Fibroblast of skin of left quadriceps (primary cell): Measurements from ENCODE around the gene KLK2.

Experiments used
- DNase-seq, 2 experiments: peaks; one replicate each; pipeline ENCODE4 v3.0.0-alpha.2; 2013; ENCODE audit warnings: low read depth in 2 of 2

The KLK2 gene

GRCh38 chr19:50873056-50873455 lies at the start of gene KLK2:
Gene KLK2 (plus strand): TSS chr19:50873439. CDS start chr19:50873474, 35 bp downstream.
- no peak for DNase-seq

- DNase-seq: no peak
These were observed 46.6 kb upstream of the KLK2 start for GRCh38 chr19:50826492-50827240.

DNA sequence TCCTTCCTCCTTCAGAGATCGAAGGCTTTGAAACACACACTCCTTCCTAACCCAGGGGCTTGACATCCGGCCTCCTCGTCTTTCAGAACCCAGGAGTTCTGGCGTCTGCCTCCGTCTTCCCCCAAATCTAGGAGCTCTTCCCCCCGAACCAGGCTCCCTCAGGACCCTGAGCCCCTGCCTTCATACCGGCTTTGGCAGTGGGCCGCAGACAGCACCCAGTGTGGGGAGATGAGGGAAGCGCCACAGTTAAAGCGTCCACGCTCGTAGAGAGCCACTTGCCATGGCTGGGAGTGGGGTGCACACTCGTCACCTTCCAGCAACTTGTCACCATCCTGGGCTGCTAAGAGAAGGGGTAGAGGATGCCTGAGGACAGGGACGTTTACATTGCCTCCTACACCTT lies 45.8 kb upstream of the KLK2 start:
- no peak for DNase-seq

DNA sequence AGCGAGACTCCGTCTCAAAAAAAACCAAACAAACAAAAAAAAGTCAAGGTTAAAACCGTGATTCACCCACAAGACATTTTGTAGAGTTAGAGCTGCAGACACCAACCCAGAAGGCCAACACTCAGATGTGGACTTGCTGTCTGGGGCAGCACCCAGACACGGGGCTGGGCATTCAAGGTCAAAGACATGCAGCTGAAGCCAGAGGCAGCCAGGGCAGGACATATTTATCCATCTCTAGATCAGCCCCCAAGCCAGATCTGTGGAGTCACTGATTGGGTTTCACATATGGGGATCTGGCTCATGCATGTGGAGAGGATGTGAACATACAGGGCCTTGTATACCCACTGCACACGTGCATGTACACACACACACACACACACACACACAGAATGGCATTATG lies 43.4 kb upstream of the KLK2 start:
- DNase-seq: no peak

DNA sequence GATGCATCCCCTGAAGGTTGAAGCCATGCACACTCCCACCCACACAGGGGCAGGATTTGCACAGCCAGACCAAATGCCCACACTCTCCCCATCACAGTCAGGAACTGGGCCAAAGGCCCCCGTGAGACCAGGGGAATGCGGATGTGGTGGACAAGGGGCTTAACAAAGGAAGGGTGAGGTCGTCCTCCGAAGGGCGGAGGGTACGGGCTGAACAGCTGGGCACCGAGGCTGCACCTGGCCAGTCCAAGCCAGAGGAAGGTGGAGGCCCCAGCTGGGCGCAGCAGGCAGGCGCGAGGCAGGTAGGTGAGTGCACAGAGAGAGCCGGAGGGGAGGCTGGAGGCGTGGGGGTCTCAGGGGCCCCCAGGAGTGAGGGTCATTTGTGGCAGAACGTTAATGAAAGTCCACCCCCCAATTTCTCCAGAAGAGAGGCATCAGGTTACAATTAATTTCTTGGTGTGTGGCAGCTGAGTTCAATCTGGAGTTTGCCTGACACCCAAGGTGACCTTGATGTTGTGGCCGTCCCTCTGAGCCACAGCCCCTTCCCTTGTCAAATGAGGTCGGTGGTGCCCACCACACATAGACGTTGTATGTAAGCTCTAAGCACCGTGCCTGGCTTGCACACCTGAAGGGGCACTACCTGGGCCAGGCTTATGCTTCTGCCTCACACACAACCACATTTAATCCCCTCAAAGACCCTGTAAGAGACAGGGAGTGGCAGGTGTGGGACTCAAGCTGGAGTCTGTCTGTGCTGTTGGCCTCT lies 42.8 kb upstream of the KLK2 start:
- DNase-seq: no peak

DNA sequence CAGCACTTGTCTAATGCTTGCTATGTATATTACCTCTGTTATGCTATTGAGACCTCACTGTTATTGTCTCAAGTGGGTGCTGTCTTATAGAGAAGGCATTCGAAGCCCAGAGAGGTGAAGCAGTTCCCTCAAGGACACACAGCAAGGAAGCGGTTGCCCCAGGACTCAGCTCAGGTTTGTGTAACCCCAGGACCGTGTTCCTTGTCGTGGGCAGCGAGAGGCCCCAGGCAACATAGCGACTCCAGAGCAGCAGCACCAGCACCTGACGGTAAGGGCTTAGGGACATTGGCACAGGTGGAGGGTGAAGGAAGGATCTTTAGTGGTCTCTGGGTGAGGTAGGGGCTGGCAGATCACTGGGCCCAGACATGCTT lies 42.2 kb upstream of the KLK2 start:
- no peak for DNase-seq

GRCh38 chr19:50832666-50833065 lies 40.6 kb upstream of the KLK2 start:
- DNase-seq: no peak

DNA sequence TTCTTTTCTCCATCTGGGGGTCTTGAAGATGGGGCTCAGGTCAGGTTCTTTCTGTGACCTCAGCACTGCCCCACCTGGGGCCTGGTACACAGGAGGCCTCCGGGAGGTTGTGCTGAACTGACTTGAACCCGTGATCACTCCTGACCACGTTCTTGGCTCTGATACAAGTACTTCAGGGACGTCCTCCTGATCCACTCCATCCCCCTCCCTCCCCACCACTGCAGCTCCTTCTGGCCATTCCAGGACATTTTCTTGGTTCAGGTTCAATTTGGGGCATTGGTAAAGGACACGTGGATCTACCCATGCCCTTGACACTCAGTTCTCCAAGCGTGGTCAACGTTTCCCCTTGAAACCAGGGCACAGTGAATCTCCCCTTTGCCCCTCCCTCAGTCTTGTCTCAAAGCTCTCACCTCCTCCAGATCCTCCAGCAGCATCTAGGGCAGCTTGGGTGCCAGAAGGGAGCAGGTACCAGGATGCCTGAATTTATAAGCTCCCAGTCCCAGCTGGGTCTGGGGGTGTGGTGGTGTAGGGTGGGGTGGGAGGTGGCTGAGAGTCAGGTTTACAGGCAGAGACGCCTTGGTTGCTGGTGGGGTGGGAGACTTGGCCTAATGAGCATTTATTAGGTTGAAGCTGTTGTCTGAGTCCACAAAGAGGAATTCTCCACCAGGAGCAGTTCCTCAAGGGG lies 40.0 kb upstream of the KLK2 start, which contains the start of gene KLK15:
KLK15 (minus strand) TSS at position 458 of the 685 bp plus-strand sequence. CDS start 2,082 bp downstream, outside the sequence.
- DNase-seq: no peak

DNA sequence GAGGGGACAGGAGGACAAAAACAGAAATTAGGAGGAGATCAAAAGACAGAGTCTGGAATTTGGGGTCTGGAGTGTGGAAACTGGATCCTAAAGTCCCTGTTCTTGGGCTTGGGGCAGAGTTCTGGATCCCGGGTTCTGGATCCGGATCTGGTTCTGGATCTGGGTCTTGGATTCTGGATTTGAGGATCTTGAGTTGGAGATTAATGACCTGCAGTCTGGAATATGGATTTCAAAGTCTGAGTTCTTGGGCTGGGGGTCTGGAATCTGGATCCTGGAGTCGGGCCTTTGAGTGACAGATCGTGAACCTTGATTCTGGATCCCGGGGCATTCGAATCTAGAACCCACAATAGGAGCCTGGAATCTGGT lies 39.5 kb upstream of the KLK2 start:
- no peak for DNase-seq

DNA sequence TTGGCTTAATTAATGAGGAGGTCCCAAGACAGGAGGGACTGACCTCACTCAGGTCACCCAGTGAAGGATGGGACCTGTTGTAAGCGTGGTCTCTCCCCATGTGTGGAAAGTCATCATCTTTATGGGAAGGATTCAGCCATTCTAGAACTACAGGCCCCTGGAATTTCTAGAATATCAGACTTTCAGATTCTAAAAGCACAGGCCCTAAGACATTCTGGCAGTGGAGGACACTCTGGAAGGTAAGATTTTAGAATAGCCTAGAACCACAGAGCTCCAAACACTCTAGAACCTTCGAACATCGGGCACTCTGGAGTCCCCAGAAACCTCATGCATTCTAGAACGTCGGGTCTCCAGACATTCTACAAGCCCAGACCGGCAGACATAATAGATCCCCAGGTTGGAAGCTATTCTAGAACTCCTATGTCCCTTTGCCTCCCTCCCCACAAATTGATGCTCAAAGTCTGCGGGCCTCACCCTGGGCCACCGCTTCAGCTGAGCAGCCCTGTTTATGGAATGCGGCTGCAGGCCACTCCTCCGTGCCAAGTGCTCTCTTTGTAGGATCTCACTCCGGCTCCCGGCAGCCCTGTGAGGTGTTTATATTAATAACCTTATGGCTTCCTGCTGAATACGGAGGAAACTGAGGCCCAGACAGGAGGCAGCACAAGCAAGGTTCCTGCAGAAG lies 38.0 kb upstream of the KLK2 start:
- DNase-seq: no peak

- peak; percentile 9 for DNase-seq
These were observed 37.3 kb upstream of the KLK2 start for GRCh38 chr19:50835785-50836542.

GRCh38 chr19:50836543-50837195 lies 36.6 kb upstream of the KLK2 start:
- DNase-seq: no peak

- DNase-seq: no peak
These were observed 35.9 kb upstream of the KLK2 start for GRCh38 chr19:50837300-50837699.

DNA sequence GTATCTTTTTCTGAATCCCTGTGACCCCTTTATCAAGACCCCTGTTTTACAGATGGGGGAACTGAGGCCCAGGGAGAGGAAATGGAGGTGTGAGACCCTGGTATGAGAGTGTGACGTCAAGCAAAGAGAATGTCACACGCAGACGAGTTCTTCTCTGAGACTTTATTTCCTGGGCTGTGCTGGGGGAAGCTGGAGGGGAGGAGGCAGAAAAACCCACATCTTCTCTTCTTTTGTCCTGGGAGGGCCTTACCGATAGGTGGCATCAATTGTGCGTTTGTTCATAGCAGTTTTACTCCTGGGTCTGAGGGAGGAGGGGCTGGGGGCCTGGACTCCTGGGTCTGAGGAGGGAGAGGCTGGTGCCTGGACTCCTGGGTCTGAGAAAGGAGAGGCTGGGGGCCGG lies 35.0 kb upstream of the KLK2 start:
- DNase-seq: no peak

- no peak for DNase-seq
These were observed 33.3 kb upstream of the KLK2 start for GRCh38 chr19:50839712-50840655.

- no peak for DNase-seq
These were observed 31.1 kb upstream of the KLK2 start for GRCh38 chr19:50842130-50842529.

DNA sequence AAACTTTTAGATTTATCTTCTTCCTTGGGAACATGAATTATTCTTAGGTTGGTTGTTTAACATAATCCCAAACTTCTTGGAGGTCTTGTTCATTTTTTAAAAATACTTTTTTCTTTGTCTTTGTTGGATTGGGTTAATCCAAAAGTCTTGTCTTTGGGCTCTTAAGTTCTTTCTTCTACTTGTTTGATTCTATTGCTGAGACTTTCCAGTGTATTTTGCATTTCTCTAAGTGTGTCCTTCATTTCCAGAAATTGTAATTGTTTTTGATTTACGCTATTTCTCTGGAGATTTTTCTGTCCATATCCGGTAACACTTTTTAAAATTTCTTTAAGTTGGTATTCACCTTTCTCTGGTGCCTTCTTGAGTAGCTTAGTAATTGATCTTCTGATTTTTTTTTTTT lies 30.0 kb upstream of the KLK2 start:
- DNase-seq: no peak

DNA sequence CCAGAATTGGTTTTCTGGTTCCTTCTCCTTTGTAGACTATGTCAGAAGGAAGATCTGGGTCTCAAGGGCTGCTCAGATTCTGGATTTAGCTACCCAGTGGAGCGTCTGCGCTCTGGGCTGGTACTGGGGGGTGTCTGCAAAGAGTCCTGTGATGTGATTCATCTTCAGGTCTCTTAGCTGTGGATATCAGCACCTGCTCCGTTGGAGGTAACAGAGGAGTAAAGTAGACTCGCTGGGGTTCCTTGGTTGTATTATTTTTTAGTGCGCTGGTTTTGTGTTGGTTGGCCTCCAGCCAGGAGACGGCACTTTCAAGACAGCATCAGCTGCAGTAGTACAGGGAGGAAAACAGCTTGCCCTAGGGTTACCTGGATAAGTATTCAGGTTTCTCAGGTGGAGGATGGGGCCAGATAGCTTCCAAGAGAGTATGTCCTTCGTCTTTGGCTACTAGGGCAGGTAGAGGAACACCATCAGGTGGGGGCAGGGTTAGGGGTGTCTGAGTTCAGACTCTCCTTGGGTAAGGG lies 29.5 kb upstream of the KLK2 start:
- no peak for DNase-seq

- no peak for DNase-seq
These were observed 28.8 kb upstream of the KLK2 start for GRCh38 chr19:50844296-50844935.
